ENCODE measurements around the gene SDK1. TPM values are rescaled to one million over a fixed set of nuclear protein-coding genes. Genes with fewer than 3 reads are reported as not detected.

SDK1 gene
- total RNA-seq, 2 donors from 2014 or later, result 4.8 to 13.2 TPM

- no peak for TF ChIP-seq POLR2A (IDR thresholded peaks at IDR 0.05)
- TF ChIP-seq, protein P1, sequence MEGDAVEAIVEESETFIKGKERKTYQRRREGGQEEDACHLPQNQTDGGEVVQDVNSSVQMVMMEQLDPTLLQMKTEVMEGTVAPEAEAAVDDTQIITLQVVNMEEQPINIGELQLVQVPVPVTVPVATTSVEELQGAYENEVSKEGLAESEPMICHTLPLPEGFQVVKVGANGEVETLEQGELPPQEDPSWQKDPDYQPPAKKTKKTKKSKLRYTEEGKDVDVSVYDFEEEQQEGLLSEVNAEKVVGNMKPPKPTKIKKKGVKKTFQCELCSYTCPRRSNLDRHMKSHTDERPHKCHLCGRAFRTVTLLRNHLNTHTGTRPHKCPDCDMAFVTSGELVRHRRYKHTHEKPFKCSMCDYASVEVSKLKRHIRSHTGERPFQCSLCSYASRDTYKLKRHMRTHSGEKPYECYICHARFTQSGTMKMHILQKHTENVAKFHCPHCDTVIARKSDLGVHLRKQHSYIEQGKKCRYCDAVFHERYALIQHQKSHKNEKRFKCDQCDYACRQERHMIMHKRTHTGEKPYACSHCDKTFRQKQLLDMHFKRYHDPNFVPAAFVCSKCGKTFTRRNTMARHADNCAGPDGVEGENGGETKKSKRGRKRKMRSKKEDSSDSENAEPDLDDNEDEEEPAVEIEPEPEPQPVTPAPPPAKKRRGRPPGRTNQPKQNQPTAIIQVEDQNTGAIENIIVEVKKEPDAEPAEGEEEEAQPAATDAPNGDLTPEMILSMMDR (IDR thresholded peaks at IDR 0.05), result no peak
- TF ChIP-seq POLR2AphosphoS5 (IDR thresholded peaks at IDR 0.05), result no peak
- no peaks in the 10 kb centered on the region for H3K27me3 ChIP-seq (replicated peaks; ENCODE audit: insufficient read depth)
- intact Hi-C loops (cut with DNase I), result no loop called here
- no peak overlapping the region for H3K4me3 ChIP-seq
- 94% methylated on average over 6 of the region's 6 CpGs for WGBS
- no peaks in the 10 kb centered on the region for H3K9me3 ChIP-seq
- no peak for DNase-seq (ENCODE audit: low spot score)
- no peak overlapping the region for H3K27ac ChIP-seq
- no peaks in the 10 kb centered on the region for H3K36me3 ChIP-seq
- H3K4me1 ChIP-seq (replicated peaks), result no peaks in the 10 kb centered on the region
Observed at GRCh38 chr7:3910054-3910453, 609.0 kb downstream of the SDK1 start.

DNA sequence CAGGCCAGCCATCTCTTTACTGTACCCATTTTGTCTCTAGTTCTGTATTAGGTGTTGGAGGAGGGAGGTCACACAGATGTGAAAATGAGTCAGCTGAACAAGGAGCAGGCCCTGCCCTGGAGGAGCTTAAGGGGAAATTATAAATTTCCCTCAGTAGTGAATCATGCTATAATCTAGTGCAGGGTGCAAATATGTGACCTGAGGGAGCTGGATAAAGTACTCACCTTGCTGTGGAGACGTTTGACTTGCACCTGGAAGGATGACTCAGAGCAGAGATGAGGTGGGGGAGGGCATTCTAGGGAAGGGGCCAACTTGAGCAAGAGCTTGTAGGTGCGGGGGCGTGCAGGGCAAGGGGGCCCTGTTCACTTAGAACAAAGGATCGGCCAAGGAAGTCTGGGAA is 610.6 kb downstream of the SDK1 start:
- DNase-seq (ENCODE audit: low spot score), result no peak
- Histone ChIP-seq H3K27ac (no peak overlapping the region), H3K27me3 (replicated peaks; ENCODE audit: insufficient read depth) (no peaks in the 10 kb centered on the region), H3K4me1 (replicated peaks) (no peaks in the 10 kb centered on the region), H3K9me3 (no peaks in the 10 kb centered on the region), H3K36me3 (no peaks in the 10 kb centered on the region), H3K4me3 (no peak overlapping the region)
- 76% methylated on average over 4 of the region's 4 CpGs for WGBS
- TF ChIP-seq POLR2AphosphoS5 (IDR thresholded peaks at IDR 0.05), result no peak
- TF ChIP-seq, protein P1 (IDR thresholded peaks at IDR 0.05), result no peak
- no peak for TF ChIP-seq POLR2A (IDR thresholded peaks at IDR 0.05)
- intact Hi-C loops (cut with DNase I), result no loop called here

DNA sequence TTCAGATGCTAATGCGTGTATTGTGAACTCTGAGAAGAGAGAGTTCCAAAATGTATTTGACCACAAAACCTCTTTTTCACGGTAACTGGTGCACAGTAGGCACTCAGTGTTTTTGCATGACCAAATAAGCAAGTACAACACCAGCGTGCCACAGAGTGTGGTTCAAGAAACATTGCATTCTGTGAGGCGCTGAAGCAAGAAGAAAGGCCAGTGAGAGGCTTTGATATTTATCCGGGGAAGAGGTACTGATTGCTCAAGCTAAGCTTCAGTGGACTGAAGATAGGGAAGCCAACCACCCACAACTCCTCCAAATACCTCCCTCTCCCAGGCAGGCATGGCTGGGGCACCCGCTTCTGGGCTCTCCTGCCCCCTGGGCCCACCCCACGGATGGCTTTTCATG is 611.2 kb downstream of the SDK1 start:
- Histone ChIP-seq H3K9me3 (no peaks in the 10 kb centered on the region), H3K27me3 (replicated peaks; ENCODE audit: insufficient read depth) (no peaks in the 10 kb centered on the region), H3K4me3 (no peak overlapping the region), H3K27ac (no peak overlapping the region), H3K4me1 (replicated peaks) (no peaks in the 10 kb centered on the region), H3K36me3 (no peaks in the 10 kb centered on the region)
- no peak for DNase-seq (ENCODE audit: low spot score)
- intact Hi-C loops (cut with DNase I), result no loop called here
- TF ChIP-seq POLR2AphosphoS5 (IDR thresholded peaks at IDR 0.05) (no peak), POLR2A (IDR thresholded peaks at IDR 0.05) (no peak)
- TF ChIP-seq, protein P1 (IDR thresholded peaks at IDR 0.05), result no peak
- WGBS, result 92% methylated on average over 7 of the region's 7 CpGs

- H3K4me1 ChIP-seq (replicated peaks), result no peaks in the 10 kb centered on the region
- no peaks in the 10 kb centered on the region for H3K9me3 ChIP-seq
- intact Hi-C loops (cut with DNase I), result no loop called here
- no peak for DNase-seq (ENCODE audit: low spot score)
- WGBS, result 73% methylated on average over 8 of the region's 8 CpGs
- no peak overlapping the region for H3K4me3 ChIP-seq
- no peak overlapping the region for H3K27ac ChIP-seq
- no peaks in the 10 kb centered on the region for H3K27me3 ChIP-seq (replicated peaks; ENCODE audit: insufficient read depth)
- H3K36me3 ChIP-seq, result no peaks in the 10 kb centered on the region
- TF ChIP-seq, protein P1 (IDR thresholded peaks at IDR 0.05), result no peak
- TF ChIP-seq POLR2AphosphoS5 (IDR thresholded peaks at IDR 0.05) (no peak), POLR2A (IDR thresholded peaks at IDR 0.05) (no peak)
Observed at GRCh38 chr7:3914051-3914775, 613.2 kb downstream of the SDK1 start.

- DNase-seq (ENCODE audit: low spot score), result no peak
- intact Hi-C loops (cut with DNase I), result no loop called here
- no peaks in the 10 kb centered on the region for H3K27me3 ChIP-seq (replicated peaks; ENCODE audit: insufficient read depth)
- H3K4me1 ChIP-seq (replicated peaks), result no peaks in the 10 kb centered on the region
- H3K27ac ChIP-seq, result no peak overlapping the region
- TF ChIP-seq, protein P1 (IDR thresholded peaks at IDR 0.05), result no peak
- no peak for TF ChIP-seq POLR2A (IDR thresholded peaks at IDR 0.05)
- no peak for TF ChIP-seq POLR2AphosphoS5 (IDR thresholded peaks at IDR 0.05)
- no peaks in the 10 kb centered on the region for H3K9me3 ChIP-seq
- no peaks in the 10 kb centered on the region for H3K36me3 ChIP-seq
- H3K4me3 ChIP-seq, result no peak overlapping the region
- 88% methylated on average over 9 of the region's 9 CpGs for WGBS
Observed at GRCh38 chr7:3915337-3915878, 614.4 kb downstream of the SDK1 start.
